Suppressor macrophage treated with lipopolysaccharide for 1 hour (primary cell): ENCODE data around the gene GCNT2.

ENCODE experiments used
- DNase-seq, 3 donors: peaks; one replicate each; pipeline ENCODE4 v3.0.0-alpha.2; 2020 to 2022

The GCNT2 gene

GRCh38 chr6:10665595-10665994, 144.4 kb downstream of the GCNT2 start:
- peak in 1 of 3 donors; percentile 17 for DNase-seq

GRCh38 chr6:10668126-10668917, 147.2 kb downstream of the GCNT2 start:
- DNase-seq = peak in 1 of 3 donors; percentile 10

DNA sequence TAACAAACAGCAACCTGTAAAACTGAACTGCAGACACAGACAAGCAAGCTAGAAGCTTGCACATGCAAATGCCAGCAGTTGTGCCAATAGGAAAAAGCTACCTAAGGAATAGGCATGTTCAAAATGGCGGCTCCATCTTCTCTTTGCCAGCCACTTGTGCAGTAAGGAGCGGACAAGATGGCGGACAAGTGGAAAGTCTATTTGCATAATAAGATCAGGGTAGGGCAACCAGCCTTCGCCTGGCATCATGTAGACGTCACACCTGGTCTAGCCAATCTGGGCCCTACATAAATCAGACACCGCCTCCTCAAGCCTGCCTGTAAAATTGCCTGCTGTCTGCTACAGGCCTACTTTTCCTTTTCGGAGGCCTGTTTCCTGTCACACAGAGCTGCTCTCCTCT, 155.3 kb downstream of the GCNT2 start:
- peak in 1 of 3 donors; percentile 12 for DNase-seq

DNA sequence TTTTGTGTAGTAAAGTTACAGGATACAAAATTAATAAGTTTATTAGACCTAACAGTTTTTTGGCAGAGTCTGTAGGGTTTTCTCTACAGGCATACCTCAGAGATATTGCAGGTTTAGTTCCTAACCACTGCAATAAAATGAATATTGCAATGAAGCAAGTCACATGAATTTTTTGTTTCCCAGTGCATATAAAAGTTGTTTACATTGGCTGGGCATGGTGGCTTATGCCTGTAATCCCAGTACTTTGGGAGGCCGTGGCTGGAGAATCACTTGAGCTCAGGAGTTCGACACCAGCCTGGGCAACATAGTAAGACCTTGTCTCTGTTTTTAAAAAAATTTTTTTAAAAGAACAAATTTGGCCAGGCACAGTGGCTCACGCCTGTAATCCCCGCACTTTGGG, 157.3 kb downstream of the GCNT2 start:
- peak in 1 of 3 donors; percentile 10 for DNase-seq
